HG02763 (cell line): ENCODE measurements around the gene KLHL29.

Experiments used
- ATAC-seq: cut with Tn5 transposase; IDR thresholded peaks from one replicate; pipeline ENCODE4 v1.9.1; 2021; ENCODE audit warnings: mild to moderate bottlenecking, moderate library complexity; ENCODE audit not compliant: unreplicated experiment

KLHL29 gene

GRCh38 chr2:23563673-23564614, 179.0 kb downstream of the KLHL29 start:
- ATAC-seq = no peak

- ATAC-seq = no peak
Observed at GRCh38 chr2:23564615-23564960, 179.6 kb downstream of the KLHL29 start.

GRCh38 chr2:23565374-23565773, 180.4 kb downstream of the KLHL29 start:
- no peak for ATAC-seq

GRCh38 chr2:23565814-23566213, 180.8 kb downstream of the KLHL29 start:
- ATAC-seq = no peak

GRCh38 chr2:23566241-23567142, 181.5 kb downstream of the KLHL29 start:
- no peak for ATAC-seq

- no peak for ATAC-seq
Observed at GRCh38 chr2:23567161-23567756, 182.3 kb downstream of the KLHL29 start.

GRCh38 chr2:23568211-23568610, 183.2 kb downstream of the KLHL29 start:
- no peak for ATAC-seq

- ATAC-seq = no peak
Observed at GRCh38 chr2:23568626-23569190, 183.7 kb downstream of the KLHL29 start.

- no peak for ATAC-seq
Observed at GRCh38 chr2:23569761-23570365, 184.9 kb downstream of the KLHL29 start.

- ATAC-seq = no peak
Observed at GRCh38 chr2:23571085-23571484, 186.1 kb downstream of the KLHL29 start.

GRCh38 chr2:23571527-23572282, 186.7 kb downstream of the KLHL29 start:
- ATAC-seq = no peak

- no peak for ATAC-seq
Observed at GRCh38 chr2:23574919-23575654, 190.1 kb downstream of the KLHL29 start.

GRCh38 chr2:23578964-23579671, 194.1 kb downstream of the KLHL29 start:
- no peak for ATAC-seq

- no peak for ATAC-seq
Observed at GRCh38 chr2:23579674-23580073, 194.7 kb downstream of the KLHL29 start.

GRCh38 chr2:23583467-23583866, 198.5 kb downstream of the KLHL29 start:
- ATAC-seq = no peak

- ATAC-seq = no peak
Observed at GRCh38 chr2:23584054-23584745, 199.2 kb downstream of the KLHL29 start.

GRCh38 chr2:23585273-23586170, 200.5 kb downstream of the KLHL29 start:
- no peak for ATAC-seq
